H1 (cell line): Measurements from ENCODE around the gene CMTM1. TPM values are rescaled to one million over a fixed set of nuclear protein-coding genes. Genes with fewer than 3 reads are reported as not detected.

ENCODE experiments used
- FOSL1 ChIP-seq: IDR thresholded peaks from 2 replicates; pipeline ENCODE4 v1.6.1; 2011; ENCODE audit warnings: mild to moderate bottlenecking, low read depth, low read length, moderate library complexity; ENCODE audit not compliant: insufficient read depth
- polyA plus RNA-seq, 7 experiments: library from polyadenylated mRNA; depleted of rRNA in 3 of 7; stranded (reverse) in 5 of 7; unstranded in 2 of 7; fragments of >200 nt in 5 of 7; fragments of 200-250 nt in 2 of 7; gene quantifications; 1 replicate in 5 of 7; 2 replicates in 1 of 7; 4 replicates in 1 of 7; pipeline versions ENCODE4 v1.2.1 to v1.2.3, GENCODE V29; 2011 to 2013; ENCODE audit warnings: missing spikeins in 2 of 7, mixed read lengths in 2 of 7
- total RNA-seq: library from RNA; stranded (reverse); fragmentation: NEBNext Ultra II Directional; extraction: Animal tissue kit (Norgen Biotek cat#: 25700); gene quantifications from 2 replicates; pipeline ENCODE4 v1.2.1, GENCODE V29; 2021

Gene CMTM1
- total and polyA plus RNA-seq, 2 of the 8 experiments (the other 6 are each of a cell fraction or from before 2014, with no cell fraction given): 1.2 to 2.0 TPM

- no peak for TF ChIP-seq FOSL1
- TF ChIP-seq, all 59 proteins: peak for 0
Observed at GRCh38 chr16:66542396-66542795, 23.8 kb upstream of the CMTM1 start (continued).
